Activated naive CD4-positive, alpha-beta T cell treated with Interleukin-2 at 50 U/mL for 16 hours (primary cell): ENCODE results near the gene RAB15.

Experiments used
- DNase-seq: peaks from one replicate; pipeline ENCODE4 v3.0.0-alpha.2; 2020

The RAB15 gene

DNA sequence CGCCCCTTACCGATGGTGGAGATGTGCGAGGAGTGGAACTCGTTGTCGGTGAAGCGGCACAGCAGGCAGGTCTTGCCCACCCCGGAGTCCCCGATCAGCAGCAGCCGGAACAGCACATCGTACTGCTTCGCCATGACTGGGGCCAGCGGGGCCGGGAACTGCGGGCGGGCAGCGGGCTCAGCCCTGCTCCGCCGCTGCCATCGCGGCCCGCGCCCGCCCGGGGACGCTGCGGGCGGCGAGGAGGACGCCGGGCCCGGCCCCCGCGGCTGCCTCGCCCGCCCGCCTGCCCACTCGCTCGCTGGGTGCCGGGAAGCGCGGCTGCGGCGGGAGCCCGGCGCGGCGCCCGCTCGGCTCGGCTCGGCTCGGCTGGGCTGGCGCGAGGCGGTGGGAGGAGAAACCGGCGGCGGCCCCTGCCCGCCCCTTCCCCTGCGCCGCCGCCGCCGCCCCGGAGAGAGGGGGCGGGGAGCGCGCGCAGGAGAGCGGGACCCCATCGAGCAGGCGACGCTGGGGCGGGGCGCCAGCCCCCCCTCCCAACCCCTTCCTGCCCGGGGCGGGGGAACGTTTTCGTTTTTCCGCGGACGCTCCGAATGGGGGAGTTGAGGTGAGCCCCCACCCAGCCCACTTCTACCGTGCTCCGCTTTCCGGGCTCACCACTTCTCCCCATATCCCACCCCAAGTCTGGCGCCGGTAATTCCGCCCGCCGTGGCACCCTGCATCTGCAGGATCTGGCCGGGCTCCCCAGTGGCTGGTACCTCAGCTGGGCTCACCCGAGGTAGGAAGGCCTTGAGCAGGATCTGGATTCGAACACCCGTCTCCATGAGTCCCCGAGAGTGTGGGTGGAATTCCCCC is at the start of gene RAB15:
RAB15 (minus strand) TSS at position 394 of the 849 bp plus-strand sequence; CDS start at position 134, 260 bp downstream.
- peak; percentile 47 for DNase-seq

DNA sequence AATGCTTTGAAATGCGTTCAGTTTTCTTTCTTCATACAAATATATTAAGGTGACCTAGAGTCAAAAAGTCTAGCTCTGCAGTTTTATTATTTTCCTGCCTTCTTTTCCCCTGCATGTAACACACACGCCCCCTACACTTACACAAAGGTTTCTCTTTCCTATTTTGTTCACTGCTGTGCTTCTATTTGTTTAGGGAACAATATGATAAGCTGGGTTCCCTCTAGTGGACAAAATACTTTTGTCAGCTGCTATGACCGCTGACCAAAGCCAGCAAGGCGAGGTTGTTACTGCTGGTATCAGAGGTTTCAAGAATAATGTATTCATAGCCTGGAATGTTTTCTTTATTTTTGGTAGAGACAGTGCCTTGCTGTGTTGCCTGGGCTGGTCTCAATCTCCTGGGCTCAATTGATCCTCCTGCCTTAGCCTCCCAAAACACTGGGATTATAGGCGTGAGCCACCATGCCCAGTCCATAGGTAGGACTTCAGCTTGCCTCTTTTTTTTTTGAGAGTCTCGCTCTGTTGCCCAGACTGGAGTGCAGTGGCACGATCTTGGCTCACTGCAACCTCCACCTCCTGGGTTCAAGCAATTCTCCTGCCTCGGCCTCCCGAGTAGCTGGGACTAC is 47.9 kb upstream of the RAB15 start:
- no peak for DNase-seq

DNA sequence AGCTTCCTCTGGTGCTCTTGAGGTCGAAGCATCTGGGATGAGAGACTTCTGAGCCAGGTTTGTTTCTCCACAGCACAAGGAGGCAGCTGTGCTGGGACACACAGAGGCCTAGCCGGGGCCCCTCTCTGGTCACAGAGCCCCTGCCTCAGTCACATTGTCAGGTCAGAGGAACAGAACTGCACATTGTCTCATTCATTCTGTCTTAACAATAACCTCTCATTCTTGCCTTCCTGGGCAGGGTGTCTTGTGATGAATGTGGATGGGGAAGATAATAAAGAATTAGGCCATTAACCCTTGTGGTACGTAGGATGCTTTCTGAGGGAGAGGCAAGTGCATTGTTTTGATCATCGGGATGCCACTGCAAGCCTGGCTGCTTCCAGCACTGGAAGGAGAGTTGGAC is 44.3 kb upstream of the RAB15 start:
- DNase-seq, result no peak

DNA sequence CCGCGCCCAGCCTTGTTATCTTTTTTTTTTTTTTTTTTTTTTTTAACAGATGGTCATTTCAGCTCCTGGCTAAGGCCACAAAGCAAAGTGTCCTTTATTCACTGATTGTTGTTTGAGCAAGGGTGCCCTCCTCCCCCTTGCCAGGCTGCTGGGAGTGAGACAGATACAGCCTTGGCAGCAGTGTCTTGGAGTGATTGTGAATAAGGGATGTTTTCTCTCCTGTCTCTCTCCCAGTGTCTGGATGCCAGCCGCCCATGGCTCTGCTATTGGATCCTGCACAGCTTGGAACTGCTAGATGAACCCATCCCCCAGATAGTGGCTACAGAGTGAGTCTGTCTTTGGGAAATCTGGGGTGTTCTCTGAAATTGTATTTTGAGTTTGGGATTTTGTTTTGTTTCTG is 43.3 kb upstream of the RAB15 start:
- DNase-seq, result no peak

DNA sequence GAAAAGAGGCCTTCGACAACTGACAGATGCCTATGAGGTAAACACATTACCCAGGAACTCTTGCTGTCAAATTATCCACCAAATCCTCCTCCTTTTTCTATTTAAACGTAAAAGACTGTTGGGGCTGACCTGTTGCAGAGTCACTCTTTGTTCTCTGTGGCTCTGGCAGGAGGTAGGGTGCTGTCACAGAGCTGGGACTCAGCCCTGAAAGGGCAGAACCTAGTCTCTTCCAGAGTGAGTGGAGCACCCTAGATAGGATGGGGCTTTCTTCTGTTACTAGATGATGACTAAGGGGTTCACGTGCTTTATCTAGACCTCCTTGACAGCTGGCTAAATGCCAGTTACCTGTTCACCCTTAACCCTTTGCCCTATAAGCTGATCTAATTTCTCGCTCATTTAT is 40.2 kb upstream of the RAB15 start:
- no peak for DNase-seq

DNA sequence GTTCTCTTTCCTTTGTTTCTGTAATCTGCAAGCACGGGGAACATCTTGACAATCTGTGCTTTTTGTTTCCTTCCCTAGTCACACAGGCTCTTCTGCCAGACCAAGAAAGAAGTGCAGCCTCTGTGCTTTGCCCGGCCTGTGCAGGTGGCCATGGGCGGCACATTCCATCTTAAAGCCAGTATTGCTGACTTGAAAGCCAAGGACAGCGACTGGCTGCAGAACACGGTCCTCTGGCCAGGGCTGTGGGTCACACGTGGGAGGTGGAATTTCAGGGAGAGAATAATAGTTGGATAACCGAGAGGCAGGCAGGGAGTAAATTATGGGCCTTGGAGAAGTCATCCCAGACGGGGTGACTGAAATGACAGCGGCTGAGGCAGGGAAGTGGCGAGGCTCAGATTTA is 39.4 kb upstream of the RAB15 start:
- DNase-seq, result no peak

DNA sequence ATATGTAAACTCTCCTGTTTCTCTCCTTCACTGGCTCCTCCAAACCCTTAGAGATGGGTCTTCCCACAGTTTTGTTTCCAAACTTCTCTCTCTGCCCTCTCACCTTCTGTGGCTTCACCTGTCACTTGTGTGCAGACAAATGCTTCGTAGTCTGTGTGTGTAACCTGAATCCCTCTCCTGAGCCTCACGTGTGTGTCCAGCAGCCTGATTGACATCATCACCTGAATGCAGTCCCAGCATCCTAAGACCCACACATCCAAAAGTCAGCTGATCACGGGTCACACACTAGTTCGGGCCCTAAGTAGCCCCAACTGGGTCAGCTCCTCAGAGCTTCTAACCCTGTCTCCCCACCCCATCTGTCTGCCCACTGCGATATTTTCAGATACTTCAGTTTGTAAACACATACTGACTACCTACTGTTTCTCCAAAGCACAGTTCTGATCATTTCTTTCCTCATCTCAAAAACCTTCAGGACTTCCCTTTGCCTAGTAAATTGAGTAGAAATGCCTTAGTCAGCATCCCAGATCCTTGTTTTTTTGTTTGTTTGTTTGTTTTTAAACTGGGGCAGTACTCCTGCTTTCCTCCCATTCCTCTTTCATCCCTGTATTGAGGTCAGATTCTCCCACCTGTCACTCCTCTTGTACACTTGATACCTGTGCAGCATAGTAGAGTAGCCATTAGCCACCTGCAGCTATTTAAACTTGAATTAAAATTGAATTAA is 38.2 kb upstream of the RAB15 start:
- no peak for DNase-seq

DNA sequence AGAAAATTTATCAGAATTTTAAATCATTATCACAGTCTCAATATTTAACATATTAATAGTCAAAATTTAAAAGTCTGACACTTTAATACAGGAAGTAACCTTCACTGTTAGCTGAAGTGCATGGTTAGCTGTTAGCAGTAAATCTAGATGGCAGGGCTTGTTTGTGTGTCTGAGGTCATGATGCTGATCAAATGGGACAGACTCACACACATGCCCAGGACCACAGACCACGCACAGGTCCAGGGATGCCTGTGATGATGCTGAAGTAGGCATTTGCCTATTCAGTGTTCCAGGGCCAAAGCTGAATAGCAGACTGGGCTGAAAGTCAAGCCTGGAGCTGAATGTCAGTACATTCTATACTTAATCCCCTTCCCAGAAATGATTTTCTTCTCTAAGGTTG is 35.1 kb upstream of the RAB15 start:
- DNase-seq, result no peak

DNA sequence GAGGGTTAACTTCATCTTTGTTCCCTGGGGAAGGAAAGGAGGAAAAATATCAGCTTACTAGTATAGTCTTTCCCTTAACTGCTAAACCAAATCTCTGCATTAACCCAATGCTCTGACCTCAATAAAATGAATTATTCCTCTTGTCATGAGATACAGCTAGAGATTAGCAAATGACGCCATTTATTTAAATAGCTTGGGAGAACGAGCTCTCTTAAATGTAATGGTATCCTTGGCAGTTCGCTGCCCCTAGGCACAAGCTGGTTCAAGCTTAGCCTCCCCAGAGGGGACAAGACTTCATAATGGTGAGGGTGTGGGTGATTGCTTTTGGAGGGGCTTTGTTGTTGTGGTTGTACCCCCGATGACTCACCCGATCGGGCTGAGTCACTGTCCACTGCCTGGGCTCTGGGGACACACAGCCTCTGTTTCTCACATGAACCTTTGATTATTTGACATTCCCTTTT is 34.2 kb upstream of the RAB15 start:
- no peak for DNase-seq

DNA sequence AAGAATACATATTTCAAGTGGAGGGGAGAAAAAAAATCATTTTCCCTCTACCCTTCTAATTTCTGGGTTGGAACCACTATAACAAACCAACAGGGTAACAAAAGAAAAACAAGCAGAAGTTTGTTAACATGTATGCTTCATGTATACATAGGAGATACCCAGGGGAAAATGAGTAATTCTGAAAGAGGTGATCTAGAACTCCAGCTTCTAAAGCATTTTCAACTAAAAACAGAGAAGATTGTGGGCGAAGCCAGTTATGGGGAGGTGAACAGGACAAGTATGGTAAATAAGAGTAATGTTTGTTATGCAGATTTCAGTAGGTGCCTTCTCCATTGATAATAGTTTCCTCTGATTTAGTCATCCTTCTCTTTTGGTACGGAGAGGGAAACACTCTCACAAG is 31.3 kb upstream of the RAB15 start:
- DNase-seq, result no peak

DNA sequence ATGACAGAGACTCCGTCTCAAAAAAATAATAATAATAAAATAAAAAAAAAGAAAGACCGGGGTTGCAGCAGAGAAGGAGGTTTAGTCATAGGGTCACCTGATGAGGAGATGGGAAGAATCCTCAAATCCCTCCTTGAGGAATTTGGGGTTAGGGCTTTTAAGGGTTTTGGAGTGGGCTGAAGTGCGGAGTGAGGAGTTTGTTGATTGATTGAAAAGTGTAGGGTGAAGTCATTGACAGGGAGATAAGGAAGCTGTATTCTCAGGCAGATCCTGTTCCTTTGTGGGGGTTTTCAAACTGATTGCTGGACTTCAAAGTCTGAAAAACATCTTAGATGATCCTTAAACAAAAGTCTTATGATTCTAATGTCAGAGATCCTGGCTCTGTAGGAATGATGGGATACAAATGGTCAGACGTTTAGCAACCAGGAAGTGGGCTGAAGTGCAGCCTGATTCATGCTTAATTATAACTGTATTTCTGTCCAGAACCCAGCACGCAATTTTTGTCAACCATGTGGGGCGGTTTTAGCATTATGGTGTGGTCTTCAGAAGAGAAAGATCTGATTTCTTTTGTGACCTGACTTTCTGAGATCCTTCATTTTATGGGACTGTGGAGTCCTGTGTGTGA is 30.6 kb upstream of the RAB15 start:
- DNase-seq, result no peak

DNA sequence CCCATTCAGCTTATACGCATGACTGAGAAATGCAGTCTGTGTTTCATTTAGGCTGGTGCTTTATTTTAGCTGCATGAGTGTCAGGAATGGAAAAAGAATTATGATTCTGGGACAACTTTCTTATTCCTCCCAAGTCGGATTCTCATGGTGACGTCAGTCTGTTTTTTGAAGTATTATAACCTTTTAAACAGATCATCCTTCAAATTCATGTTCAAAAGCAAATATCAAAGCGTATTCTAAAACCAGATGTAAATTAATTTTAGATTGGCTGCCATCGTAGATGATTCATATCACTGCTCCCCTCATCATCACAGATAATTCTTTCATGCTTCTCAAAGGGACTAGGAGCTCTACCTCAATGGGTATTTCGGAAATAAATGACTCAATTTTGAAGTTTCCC is 29.6 kb upstream of the RAB15 start:
- no peak for DNase-seq

DNA sequence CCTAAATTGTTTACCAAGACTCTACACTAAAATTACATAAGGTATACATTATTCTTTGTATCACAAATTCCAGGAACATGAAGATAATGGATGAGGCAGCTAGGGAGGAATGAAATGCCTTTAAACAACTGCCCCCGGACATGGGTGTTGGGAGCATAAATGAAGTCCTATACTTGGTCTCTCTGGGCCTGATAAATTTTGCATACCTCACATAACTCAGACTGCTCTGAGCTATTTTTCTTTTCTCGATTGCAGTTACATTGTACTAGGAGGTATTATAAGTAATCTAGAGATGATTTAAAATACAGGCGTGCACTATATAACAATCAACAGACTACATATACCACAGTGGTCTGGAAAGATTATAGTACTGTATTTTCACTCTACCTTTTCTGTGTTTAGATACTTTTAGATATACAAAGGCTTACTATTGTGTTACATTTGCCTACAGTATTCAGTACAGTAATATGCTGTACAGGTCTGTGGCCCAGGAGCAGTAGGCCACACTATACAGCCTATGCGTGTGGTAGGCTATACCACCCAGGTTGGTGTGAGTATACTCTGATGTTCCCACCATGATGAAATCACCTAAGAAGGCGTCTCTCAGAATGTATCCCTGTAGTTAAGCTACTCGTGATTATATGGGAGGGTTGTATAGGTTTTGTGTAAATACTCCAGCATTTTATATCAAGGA is 28.9 kb upstream of the RAB15 start:
- DNase-seq, result no peak

DNA sequence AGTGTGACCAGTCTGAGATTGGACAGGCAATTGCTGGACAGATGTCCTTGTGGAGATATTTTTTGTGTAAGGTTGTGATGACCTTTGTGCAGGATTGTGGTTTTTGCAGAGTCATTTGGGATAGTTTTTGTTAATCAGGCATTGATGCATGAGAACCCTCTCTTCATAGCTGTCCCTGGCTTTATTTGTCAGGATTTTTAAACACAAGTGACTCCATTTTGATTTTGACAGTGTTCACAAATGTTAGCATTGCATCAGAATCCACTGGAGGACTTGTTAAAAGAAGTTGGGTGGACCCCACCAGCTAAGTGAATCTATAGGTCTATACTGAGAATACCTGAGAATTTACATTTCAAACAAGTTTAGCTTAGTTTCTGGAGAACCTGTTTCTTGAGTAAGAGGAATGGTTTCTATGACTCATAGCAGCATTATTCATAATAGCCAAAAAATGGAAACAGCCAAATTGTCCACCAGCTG is 26.4 kb upstream of the RAB15 start:
- DNase-seq, result no peak

DNA sequence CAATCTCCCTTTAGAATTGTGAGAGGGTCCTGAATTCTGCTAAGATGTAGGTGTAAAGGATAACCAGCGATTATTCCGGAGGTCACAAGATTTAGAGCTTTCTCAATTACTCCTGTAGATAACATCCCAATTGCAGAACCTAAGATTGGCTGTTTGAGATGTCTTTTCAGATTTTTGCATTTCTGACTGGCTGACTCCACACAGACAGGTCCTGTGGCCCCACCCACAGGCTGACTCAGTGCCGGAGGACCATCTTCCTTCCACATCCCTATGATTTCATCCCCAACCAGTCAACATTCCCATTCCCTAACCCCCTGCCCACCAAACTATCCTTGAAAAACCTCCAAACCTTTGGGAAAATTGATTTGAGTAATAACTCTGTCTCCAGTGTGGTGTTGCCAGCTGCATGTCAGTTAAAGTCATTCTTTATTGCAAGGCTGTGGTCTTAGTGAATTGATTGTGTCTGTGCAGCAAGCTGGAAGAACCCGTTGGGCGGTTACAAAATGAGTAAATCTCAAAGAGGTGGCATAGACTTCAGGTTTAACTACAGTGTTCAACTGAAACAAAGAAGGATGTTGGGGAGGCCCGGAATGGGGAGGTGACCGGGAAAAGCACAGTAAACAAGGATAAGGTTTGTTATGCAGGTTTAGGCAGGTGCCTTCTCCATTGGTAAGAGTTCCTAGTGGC is 25.1 kb upstream of the RAB15 start:
- DNase-seq, result no peak

DNA sequence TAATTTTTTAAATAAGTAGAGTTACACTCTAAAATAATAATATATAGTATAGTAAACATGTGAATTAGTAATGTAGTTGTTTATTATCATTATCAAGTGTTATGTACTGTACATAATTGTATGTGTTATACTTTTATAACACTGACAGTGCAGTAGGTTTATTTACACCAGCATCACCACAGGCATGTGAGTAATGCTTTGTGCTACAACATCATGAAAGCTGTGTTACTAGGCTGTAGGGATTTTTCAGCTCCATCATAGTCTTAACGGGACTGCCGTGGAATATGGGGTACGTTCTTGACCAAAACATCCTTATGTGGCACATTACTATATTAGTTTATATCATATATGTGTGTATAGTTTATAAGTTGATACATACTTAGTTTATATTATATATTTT is 23.2 kb upstream of the RAB15 start:
- no peak for DNase-seq

DNA sequence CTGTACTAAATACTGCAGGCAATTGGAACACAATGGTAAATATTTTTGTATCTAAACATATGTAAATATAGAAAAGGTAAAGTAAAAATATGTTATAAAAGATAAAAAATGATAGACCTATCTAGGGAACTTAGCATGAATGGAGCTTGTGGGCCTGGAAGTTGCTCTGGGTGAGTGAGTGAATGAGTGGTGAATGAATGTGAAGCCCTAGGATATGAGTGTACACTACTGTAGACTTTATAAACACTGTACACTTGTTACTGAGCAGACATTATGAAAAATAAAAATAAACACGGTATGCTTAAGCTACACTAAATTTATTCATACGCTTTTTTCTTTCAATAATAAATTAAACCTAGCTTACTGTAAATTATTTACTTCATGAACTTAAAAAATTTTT is 22.4 kb upstream of the RAB15 start:
- no peak for DNase-seq

DNA sequence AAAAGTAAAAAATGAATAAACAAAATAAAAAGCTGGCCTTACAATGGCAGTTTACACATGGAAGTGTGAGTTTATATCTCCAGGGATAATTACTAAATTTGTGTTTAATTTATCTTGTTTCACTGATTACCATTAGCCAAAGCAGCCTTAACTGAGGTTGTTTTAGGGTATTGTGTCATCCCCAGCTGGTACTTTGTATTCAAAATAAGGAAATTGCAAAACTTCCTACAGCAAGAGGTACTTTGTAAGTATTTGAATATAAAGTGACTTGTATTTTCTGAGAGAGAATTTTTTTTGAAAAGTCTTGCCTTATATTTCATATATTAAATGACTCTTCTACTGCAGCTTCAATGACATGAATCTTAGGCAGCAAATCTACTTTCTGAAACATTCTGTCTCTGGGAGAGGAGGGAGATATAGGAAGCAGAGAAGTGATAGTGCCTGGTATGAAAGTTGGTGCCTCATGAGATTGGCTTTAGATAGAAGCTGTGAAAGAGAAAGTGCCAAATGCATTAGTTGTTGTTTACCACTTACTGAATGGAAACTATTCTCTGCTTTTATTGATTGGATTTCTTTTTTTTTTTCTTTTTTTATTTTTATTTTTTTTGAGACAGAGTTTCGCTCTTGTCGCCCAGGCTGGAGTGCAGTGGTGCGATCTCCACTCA is 21.3 kb upstream of the RAB15 start:
- DNase-seq, result no peak

DNA sequence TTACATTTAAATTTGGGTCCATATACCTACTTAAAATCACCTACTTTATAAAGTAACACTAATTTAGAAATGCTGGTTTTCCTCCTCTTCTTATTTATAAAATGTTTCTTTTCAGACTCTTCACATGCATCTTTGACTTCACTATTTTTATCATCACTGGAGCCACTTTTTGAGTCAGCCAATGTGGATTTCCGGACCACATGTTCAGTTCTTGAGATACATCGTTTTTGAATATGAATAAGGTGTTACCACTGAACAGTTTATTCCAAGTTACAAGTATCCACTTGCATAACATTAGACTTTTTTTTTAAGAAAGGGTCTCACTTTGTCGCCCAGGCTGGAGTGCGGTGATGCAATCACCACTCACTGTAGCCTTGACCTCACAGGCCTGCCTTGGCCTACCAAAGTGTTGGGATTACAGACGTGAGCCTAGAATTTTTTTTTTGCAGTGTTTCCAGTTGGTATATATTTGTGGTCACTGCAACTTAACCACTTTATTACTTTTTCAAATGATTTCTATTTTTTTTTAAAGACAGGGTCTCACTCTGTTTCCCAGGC is 20.3 kb upstream of the RAB15 start:
- DNase-seq, result no peak

DNA sequence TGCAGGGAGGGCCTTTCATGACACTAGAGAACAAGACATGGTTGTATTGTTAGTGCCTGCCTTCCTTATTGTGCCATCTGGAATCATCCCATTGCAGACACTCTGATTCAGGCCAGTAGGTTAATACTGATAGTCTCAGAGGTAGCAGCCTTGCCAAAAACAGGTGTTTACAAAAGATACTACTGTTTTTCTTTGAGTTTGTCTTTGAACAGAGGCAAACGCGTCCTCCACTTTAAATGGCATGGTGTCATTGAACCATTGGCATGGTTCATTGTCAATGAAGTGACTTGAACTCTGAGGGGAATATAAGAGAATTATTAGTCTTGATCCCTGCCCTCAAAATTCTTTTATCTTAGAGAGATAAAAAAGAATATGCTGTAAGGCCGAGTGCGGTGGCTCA is 18.8 kb upstream of the RAB15 start:
- no peak for DNase-seq

DNA sequence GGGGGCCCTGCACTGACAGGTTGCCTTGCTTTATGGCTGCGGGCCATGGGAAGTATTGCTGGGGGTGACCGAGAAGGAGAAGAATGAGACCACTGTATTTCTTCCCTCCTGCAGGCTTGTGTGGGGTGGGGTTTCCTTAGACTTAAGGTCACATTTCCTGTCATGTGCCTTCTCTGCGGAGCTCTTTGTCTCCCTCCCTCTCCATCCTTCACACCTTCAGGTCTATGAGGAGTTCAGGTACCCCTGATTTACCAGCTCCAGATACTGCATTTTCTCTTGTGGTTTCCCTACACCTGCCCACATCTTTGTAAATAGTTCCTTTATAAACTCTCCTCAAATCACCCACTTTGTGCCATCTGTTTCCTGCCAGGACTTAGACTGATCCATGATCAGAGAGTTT is 18.2 kb upstream of the RAB15 start:
- DNase-seq, result no peak
